DND-41 (cell line): ENCODE results near the gene VEGFD.

ENCODE experiments used
- CTCF ChIP-seq: IDR thresholded peaks from 2 replicates; pipeline ENCODE4 v1.5.1; 2012; ENCODE audit warnings: borderline replicate concordance, low read length, moderate library complexity, mild to moderate bottlenecking; ENCODE audit not compliant: poor library complexity, severe bottlenecking; ENCODE audit errors: extremely low read depth
- EZH2 ChIP-seq: IDR thresholded peaks from 3 replicates; pipeline ENCODE4 v1.6.1; 2012; ENCODE audit warnings: borderline replicate concordance, low read depth, mild to moderate bottlenecking, moderate library complexity, low read length, inconsistent platforms; ENCODE audit not compliant: severe bottlenecking

GRCh38 chrX:15359701-15360100, 24.5 kb downstream of the VEGFD start:
- TF ChIP-seq CTCF (no peak), EZH2 (no peak)
